ENCODE results near the gene NXPE3. TPM values are rescaled to one million over a fixed set of nuclear protein-coding genes. Genes with fewer than 3 reads are reported as not detected.

The NXPE3 gene
- total and polyA plus RNA-seq, 9 of the 15 experiments (the other 6 are each of a cell fraction or from before 2014, with no cell fraction given): 0.25 to 2.5 (median 0.95) TPM

GRCh38 chr3:101778385-101779046, 495 bp upstream of the NXPE3 start:
- in situ Hi-C loops (cut with MboI): no loop called here
- no TSS peak for BruUV-seq (replicated peaks)
- TF ChIP-seq, protein P1, sequence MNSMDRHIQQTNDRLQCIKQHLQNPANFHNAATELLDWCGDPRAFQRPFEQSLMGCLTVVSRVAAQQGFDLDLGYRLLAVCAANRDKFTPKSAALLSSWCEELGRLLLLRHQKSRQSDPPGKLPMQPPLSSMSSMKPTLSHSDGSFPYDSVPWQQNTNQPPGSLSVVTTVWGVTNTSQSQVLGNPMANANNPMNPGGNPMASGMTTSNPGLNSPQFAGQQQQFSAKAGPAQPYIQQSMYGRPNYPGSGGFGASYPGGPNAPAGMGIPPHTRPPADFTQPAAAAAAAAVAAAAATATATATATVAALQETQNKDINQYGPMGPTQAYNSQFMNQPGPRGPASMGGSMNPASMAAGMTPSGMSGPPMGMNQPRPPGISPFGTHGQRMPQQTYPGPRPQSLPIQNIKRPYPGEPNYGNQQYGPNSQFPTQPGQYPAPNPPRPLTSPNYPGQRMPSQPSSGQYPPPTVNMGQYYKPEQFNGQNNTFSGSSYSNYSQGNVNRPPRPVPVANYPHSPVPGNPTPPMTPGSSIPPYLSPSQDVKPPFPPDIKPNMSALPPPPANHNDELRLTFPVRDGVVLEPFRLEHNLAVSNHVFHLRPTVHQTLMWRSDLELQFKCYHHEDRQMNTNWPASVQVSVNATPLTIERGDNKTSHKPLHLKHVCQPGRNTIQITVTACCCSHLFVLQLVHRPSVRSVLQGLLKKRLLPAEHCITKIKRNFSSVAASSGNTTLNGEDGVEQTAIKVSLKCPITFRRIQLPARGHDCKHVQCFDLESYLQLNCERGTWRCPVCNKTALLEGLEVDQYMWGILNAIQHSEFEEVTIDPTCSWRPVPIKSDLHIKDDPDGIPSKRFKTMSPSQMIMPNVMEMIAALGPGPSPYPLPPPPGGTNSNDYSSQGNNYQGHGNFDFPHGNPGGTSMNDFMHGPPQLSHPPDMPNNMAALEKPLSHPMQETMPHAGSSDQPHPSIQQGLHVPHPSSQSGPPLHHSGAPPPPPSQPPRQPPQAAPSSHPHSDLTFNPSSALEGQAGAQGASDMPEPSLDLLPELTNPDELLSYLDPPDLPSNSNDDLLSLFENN (IDR thresholded peaks at IDR 0.05; ENCODE audit: low read depth in 2 of 2, low read length in 2 of 2): no peak
- TF ChIP-seq TGIF2 (CRISPR knock-in tag; IDR thresholded peaks at IDR 0.05) (no peak), CBFA2T3 (IDR thresholded peaks at IDR 0.05) (no peak), SFPQ (IDR thresholded peaks at IDR 0.05; ENCODE audit: low read depth, low read length) (no peak), MCM5 (IDR thresholded peaks at IDR 0.05; ENCODE audit: low read depth) (no peak), BRD4 (IDR thresholded peaks at IDR 0.05) (no peak), TEAD1 (CRISPR knock-in tag; IDR thresholded peaks at IDR 0.05) (no peak), MECOM (CRISPR knock-in tag; IDR thresholded peaks at IDR 0.05) (no peak), ARNT (IDR thresholded peaks at IDR 0.05) (no peak)
- TF ChIP-seq, protein P2, sequence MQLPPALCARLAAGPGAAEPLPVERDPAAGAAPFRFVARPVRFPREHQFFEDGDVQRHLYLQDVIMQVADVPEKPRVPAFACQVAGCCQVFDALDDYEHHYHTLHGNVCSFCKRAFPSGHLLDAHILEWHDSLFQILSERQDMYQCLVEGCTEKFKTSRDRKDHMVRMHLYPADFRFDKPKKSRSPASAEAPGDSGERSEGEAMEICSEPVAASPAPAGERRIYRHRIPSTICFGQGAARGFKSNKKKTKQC (CRISPR knock-in tag; IDR thresholded peaks at IDR 0.05): no peak
- TF ChIP-seq, protein P3, sequence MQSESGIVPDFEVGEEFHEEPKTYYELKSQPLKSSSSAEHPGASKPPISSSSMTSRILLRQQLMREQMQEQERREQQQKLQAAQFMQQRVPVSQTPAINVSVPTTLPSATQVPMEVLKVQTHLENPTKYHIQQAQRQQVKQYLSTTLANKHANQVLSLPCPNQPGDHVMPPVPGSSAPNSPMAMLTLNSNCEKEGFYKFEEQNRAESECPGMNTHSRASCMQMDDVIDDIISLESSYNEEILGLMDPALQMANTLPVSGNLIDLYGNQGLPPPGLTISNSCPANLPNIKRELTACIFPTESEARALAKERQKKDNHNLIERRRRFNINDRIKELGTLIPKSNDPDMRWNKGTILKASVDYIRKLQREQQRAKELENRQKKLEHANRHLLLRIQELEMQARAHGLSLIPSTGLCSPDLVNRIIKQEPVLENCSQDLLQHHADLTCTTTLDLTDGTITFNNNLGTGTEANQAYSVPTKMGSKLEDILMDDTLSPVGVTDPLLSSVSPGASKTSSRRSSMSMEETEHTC (IDR thresholded peaks at IDR 0.05): no peak
- TF ChIP-seq, protein P4, sequence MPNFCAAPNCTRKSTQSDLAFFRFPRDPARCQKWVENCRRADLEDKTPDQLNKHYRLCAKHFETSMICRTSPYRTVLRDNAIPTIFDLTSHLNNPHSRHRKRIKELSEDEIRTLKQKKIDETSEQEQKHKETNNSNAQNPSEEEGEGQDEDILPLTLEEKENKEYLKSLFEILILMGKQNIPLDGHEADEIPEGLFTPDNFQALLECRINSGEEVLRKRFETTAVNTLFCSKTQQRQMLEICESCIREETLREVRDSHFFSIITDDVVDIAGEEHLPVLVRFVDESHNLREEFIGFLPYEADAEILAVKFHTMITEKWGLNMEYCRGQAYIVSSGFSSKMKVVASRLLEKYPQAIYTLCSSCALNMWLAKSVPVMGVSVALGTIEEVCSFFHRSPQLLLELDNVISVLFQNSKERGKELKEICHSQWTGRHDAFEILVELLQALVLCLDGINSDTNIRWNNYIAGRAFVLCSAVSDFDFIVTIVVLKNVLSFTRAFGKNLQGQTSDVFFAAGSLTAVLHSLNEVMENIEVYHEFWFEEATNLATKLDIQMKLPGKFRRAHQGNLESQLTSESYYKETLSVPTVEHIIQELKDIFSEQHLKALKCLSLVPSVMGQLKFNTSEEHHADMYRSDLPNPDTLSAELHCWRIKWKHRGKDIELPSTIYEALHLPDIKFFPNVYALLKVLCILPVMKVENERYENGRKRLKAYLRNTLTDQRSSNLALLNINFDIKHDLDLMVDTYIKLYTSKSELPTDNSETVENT (CRISPR knock-in tag; IDR thresholded peaks at IDR 0.05): no peak

More at GRCh38 chr3:101778385-101779046, 495 bp upstream of the NXPE3 start:
- no peaks in the 10 kb centered on the region for H3K79me2 ChIP-seq (ENCODE audit: control insufficient read depth, insufficient read depth, low read length)
- H3K9ac ChIP-seq (ENCODE audit: insufficient read depth in 1 of 2, low read depth in 2 of 2, low read length in 2 of 2): peak overlapping the region; percentile 50 to 90; a peak in 3 of 4 replicates
- H3K4me3 ChIP-seq: peak overlapping the region; percentile 59
- ATAC-seq: no peak
- H3K27me3 ChIP-seq (ENCODE audit: control insufficient read depth in 2 of 2, insufficient read depth in 2 of 2, low read length in 2 of 2): no peaks in the 10 kb centered on the region
- no peak overlapping the region for H3K27ac ChIP-seq (ENCODE audit: extremely low read depth, low read depth, low read length)
- 35% methylated on average over 18 of the region's 21 CpGs for WGBS (ENCODE audit: insufficient coverage, low coverage, missing lambda C conversion rate)
- peak overlapping the region; percentile 94 for H2AFZ ChIP-seq (ENCODE audit: low read depth, low read length)
- H3K4me1 ChIP-seq (replicated peaks in 1 of 2; ENCODE audit: control insufficient read depth in 2 of 2, insufficient read depth in 2 of 2, low read length in 2 of 2): peaks cover 12 to 17% of the 10 kb centered on the region in 2 experiments; a peak in 4 of 5 replicates
- H3K9me1 ChIP-seq (ENCODE audit: control insufficient read depth, insufficient read depth, low read length): no peaks in the 10 kb centered on the region
- H3K9me3 ChIP-seq (replicated peaks; ENCODE audit: control insufficient read depth, insufficient read depth, low read depth, low read length): no peaks in the 10 kb centered on the region
- no peaks in the 10 kb centered on the region for H4K20me1 ChIP-seq (replicated peaks; ENCODE audit: control insufficient read depth, insufficient read depth, low read length)
- ChIA-PET CTCF (ENCODE audit: low intra/inter-chr PET ratio) (interaction anchor here (0.7 kb wide), 1 partner anchor 33 kb away, joined by 3 read pairs; no protein-coding TSS in a partner anchor), POLR2A (interaction anchor here (0.8 kb wide), 1 partner anchor 15 kb away, joined by 4 read pairs; no protein-coding TSS in a partner anchor)
- DNase-seq (ENCODE audit: extremely low read depth in 1 of 4, low spot score in 3 of 4): no peak
- H3K4me2 ChIP-seq (ENCODE audit: insufficient read depth, low read length): peak overlapping the region; percentile 75
- no peaks in the 10 kb centered on the region for H3K36me3 ChIP-seq (ENCODE audit: control insufficient read depth, insufficient read depth, low read length)
- intact Hi-C loops (cut with micrococcal nuclease): no loop called here
- peak; percentile 6 for FAIRE-seq

Measured in K562 (cell line).